Measurements from ENCODE around the gene LRRC8B. TPM values are rescaled to one million over a fixed set of nuclear protein-coding genes. Genes with fewer than 3 reads are reported as not detected.

The LRRC8B gene
- total and polyA plus RNA-seq, 4 experiments from 2014 or later: 15.0 to 18.1 (median 16.8) TPM

DNA sequence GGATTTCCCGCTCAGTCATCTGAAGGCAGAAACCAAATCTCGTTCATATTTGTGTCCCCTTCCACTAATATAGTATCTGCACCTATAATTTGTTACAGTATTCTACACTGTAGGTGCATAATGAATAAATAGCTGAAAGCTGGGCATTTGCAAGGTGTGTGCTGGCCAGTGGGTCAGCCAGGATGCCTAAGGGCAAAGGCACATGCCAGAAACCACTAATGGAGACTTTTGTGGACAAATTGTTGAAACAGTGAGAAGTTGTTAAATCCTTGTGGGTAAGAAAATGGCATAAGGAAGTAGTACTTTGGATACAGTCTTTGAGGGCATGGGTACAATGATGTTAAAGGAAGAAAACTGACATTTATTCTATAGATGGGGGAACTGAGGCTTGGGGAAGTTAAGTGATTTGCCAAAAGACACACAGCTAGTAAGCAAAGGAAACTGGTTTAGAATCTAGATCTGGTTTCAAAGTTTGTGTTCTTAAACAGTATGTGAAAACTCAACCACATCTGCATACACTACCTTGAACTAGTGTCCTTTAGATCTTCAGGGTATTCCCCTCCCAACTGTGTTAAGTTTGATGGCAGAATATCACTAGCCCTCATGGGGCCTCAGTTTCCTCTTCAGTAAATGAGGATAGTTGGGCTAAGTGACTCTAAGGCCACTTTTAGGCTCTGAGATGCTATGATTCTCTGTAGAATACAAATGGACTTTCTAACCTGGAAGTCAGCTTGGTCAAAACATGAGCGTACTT is 81.8 kb downstream of the LRRC8B start:
- Histone ChIP-seq H3K9me3 (ENCODE audit: control insufficient read depth in 1 of 2, low read length in 2 of 2) (no peaks in the 10 kb centered on the region), H3K27me3 (ENCODE audit: insufficient read depth, low read length) (no peaks in the 10 kb centered on the region), H3K4me3 (ENCODE audit: low read length in 2 of 2) (peak overlapping the region in 1 of 2 donors; percentile 16), H3K4me1 (ENCODE audit: insufficient read depth, low read length) (peaks cover 100% of the 10 kb centered on the region), H3K27ac (ENCODE audit: low read depth, low read length) (peak overlapping the region; percentile 84), H3K36me3 (ENCODE audit: insufficient read depth, low read length) (no peaks in the 10 kb centered on the region)
- POLR2A ChIA-PET (ENCODE audit: partially characterized antibody): interaction anchor here (1.0 to 15.5 kb wide), 7 partner anchors 8 to 157 kb away, joined by 4 to 813 read pairs (median 90); partner anchors contain the start of genes LRRC8B and LRRC8C
- peaks cover 75 to 99% (median 89%) of the 10 kb centered on the region in 4 donors for H3K4me1 Mint-ChIP-seq
- DNase-seq: peak in 3 of 5 donors; percentile 31 to 46 (median 33)
- peaks cover 0 to 3% of the 10 kb centered on the region in 2 donors for H3K36me3 Mint-ChIP-seq
- H3K4me3 Mint-ChIP-seq: peak overlapping the region; percentile 36 to 97 (median 82)
- CTCF ChIA-PET (ENCODE audit: partially characterized antibody): interaction anchor here (0.9 to 21.3 kb wide), 5 partner anchors 11 to 154 kb away, joined by 3 to 688 read pairs (median 59); partner anchors contain the start of gene LRRC8C
- H3K27me3 Mint-ChIP-seq: no peaks in the 10 kb centered on the region
- H3K9me3 Mint-ChIP-seq: no peaks in the 10 kb centered on the region
- intact Hi-C loops (cut with micrococcal nuclease): loop anchor here (10.0 kb wide), 2 partner anchors 332 to 388 kb away; partner anchors contain the start of genes GBP5 and ZNF326
- peak overlapping the region; percentile 98 to 100 (median 99) for H3K27ac Mint-ChIP-seq

- Mint-ChIP-seq H3K4me1 (peaks cover 78 to 99% (median 88%) of the 10 kb centered on the region in 4 donors), H3K9me3 (no peaks in the 10 kb centered on the region), H3K27me3 (no peaks in the 10 kb centered on the region), H3K36me3 (peaks cover 0 to 3% of the 10 kb centered on the region in 2 donors), H3K27ac (peak overlapping the region; percentile 98 to 100 (median 99)), H3K4me3 (peak overlapping the region; percentile 36 to 97 (median 82))
- Histone ChIP-seq H3K4me1 (ENCODE audit: insufficient read depth, low read length) (peaks cover 100% of the 10 kb centered on the region), H3K9me3 (ENCODE audit: control insufficient read depth in 1 of 2, low read length in 2 of 2) (no peaks in the 10 kb centered on the region), H3K27me3 (ENCODE audit: insufficient read depth, low read length) (no peaks in the 10 kb centered on the region), H3K4me3 (ENCODE audit: low read length in 2 of 2) (peak overlapping the region in 1 of 2 donors; percentile 51), H3K36me3 (ENCODE audit: insufficient read depth, low read length) (no peaks in the 10 kb centered on the region), H3K27ac (ENCODE audit: low read depth, low read length) (peak overlapping the region; percentile 84)
- intact Hi-C loops (cut with micrococcal nuclease): loop anchor here (1.0 to 10.0 kb wide), 3 partner anchors 8 to 388 kb away; partner anchors contain the start of genes GBP5 and ZNF326
- CTCF ChIA-PET (ENCODE audit: partially characterized antibody): interaction anchor here (0.7 to 21.3 kb wide), 7 partner anchors 11 to 153 kb away, joined by 3 to 688 read pairs (median 3); partner anchors contain the start of gene LRRC8C
- POLR2A ChIA-PET (ENCODE audit: partially characterized antibody): interaction anchor here (0.9 to 15.5 kb wide), 13 partner anchors 8 to 542 kb away, joined by 3 to 813 read pairs (median 8); partner anchors contain the start of genes GBP1, LRRC8B and LRRC8C
- peak; percentile 75 to 85 (median 79) for DNase-seq
These were observed 82.5 kb downstream of the LRRC8B start for GRCh38 chr1:89607156-89607555.

- no peaks in the 10 kb centered on the region for H3K27me3 ChIP-seq (ENCODE audit: insufficient read depth, low read length)
- H3K36me3 ChIP-seq (ENCODE audit: insufficient read depth, low read length): no peaks in the 10 kb centered on the region
- peaks cover 100% of the 10 kb centered on the region for H3K4me1 ChIP-seq (ENCODE audit: insufficient read depth, low read length)
- ChIA-PET POLR2A (ENCODE audit: partially characterized antibody) (interaction anchor here (0.7 to 15.5 kb wide), 25 partner anchors 9 to 542 kb away, joined by 3 to 813 read pairs (median 5); partner anchors contain the start of genes GBP1, LRRC8B, LRRC8C and LRRC8D), CTCF (ENCODE audit: partially characterized antibody) (interaction anchor here (0.7 to 21.3 kb wide), 7 partner anchors 12 to 153 kb away, joined by 3 to 688 read pairs (median 9); partner anchors contain the start of gene LRRC8C)
- peak overlapping the region; percentile 98 to 100 (median 99) for H3K27ac Mint-ChIP-seq
- H3K4me1 Mint-ChIP-seq: peaks cover 79 to 99% (median 89%) of the 10 kb centered on the region in 4 donors
- no peaks in the 10 kb centered on the region for H3K9me3 ChIP-seq (ENCODE audit: control insufficient read depth in 1 of 2, low read length in 2 of 2)
- H3K4me3 ChIP-seq (ENCODE audit: low read length in 2 of 2): peak overlapping the region; percentile 25 to 51
- peak in 1 of 5 donors; percentile 44 for DNase-seq
- intact Hi-C loops (cut with micrococcal nuclease): loop anchor here (1.0 to 10.0 kb wide), 5 partner anchors 8 to 387 kb away; partner anchors contain the start of genes GBP5, LRRC8B and ZNF326
- no peaks in the 10 kb centered on the region for H3K9me3 Mint-ChIP-seq
- peak overlapping the region; percentile 87 to 97 (median 92) for H3K4me3 Mint-ChIP-seq
- peak overlapping the region; percentile 84 for H3K27ac ChIP-seq (ENCODE audit: low read depth, low read length)
- H3K27me3 Mint-ChIP-seq: no peaks in the 10 kb centered on the region
- peaks cover 0 to 3% of the 10 kb centered on the region in 2 donors for H3K36me3 Mint-ChIP-seq
These were observed 83.1 kb downstream of the LRRC8B start for GRCh38 chr1:89607586-89608318.

DNA sequence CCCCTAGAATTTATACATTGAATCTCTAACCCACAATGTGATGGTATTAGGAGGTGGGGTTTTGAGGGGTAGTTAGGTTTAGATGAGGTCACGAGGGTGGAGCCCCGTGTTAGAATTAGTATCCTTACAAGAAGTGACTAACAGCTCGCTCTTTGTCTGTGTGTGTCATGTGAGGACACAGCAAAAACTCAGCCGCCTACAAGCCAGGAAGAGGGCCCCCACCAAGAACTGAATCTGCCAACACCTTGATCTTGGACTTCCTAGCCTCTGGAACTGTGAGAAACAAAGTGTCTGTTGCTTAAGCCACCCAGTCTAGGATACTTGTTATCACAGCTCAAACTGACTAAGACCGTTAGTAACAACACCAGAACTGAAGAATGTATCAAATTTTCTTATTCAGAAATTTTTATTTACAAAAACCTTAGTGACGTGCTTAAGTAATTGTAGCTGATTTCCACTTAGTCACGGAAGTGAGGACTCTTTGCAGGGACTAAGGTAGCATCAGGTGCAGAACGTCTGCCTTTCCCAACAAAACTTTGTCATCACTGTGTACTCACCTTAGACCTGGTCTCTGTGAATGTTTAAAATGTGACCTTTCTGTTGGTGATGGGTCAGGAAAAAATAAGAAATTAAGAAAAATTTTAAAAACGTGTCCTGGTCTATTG is 83.8 kb downstream of the LRRC8B start:
- POLR2A ChIA-PET (ENCODE audit: partially characterized antibody): interaction anchor here (0.7 to 15.5 kb wide), 34 partner anchors 10 to 586 kb away, joined by 3 to 813 read pairs (median 5); partner anchors contain the start of genes GBP1, GBP3, LRRC8B and LRRC8C
- H3K4me3 ChIP-seq (ENCODE audit: low read length in 2 of 2): peak overlapping the region; percentile 25 to 51

DNA sequence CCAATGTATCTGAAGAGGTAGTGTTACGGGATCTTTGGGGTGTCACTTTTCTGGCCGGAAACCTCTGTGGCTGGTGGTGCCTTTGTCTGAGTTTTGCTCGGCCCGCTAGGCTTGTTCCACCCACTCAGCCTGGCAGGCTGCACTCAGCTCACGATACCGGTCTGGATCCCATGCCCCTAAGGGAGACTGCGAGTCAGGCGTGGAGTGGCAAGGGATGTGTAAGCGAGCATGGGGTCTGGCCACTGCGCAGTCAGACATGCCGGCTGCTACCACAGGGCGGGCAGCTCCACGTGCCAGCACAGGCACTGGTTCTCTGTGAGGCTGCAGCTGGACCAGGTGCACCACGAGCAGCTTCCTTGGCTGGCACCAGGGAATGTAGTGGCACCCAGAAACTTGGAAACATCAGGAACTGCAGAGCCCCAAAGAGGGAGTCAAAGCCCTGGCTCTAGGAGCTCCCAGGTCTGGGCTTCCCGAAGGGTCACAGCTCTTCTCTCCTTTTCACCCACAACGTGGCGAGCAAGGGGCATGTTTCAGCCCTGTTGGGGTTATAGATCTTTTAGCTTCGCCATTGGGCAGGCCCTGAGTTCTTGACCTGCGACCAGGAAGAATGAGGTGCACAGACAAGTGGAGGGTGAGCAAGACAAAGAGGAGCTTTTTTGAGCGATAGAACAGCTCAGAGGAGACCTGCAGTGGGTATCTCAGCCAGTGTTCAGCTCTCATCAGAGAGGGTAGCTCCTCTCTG is 84.5 kb downstream of the LRRC8B start:
- H3K27ac ChIP-seq (ENCODE audit: low read depth, low read length): peak overlapping the region; percentile 84
- H3K27me3 ChIP-seq (ENCODE audit: insufficient read depth, low read length): no peaks in the 10 kb centered on the region

More for the DNA sequence above, 83.8 kb downstream of the LRRC8B start:
- intact Hi-C loops (cut with micrococcal nuclease): loop anchor here (1.0 to 10.0 kb wide), 4 partner anchors 24 to 386 kb away; partner anchors contain the start of genes GBP5, LRRC8B and ZNF326
- no peaks in the 10 kb centered on the region for H3K9me3 Mint-ChIP-seq
- Histone ChIP-seq H3K36me3 (ENCODE audit: insufficient read depth, low read length) (no peaks in the 10 kb centered on the region), H3K27ac (ENCODE audit: low read depth, low read length) (peak overlapping the region; percentile 84), H3K4me1 (ENCODE audit: insufficient read depth, low read length) (peaks cover 98% of the 10 kb centered on the region), H3K9me3 (ENCODE audit: control insufficient read depth in 1 of 2, low read length in 2 of 2) (no peaks in the 10 kb centered on the region), H3K27me3 (ENCODE audit: insufficient read depth, low read length) (no peaks in the 10 kb centered on the region)
- peaks cover 76 to 99% (median 87%) of the 10 kb centered on the region in 4 donors for H3K4me1 Mint-ChIP-seq
- CTCF ChIA-PET (ENCODE audit: partially characterized antibody): interaction anchor here (0.8 to 21.3 kb wide), 9 partner anchors 8 to 152 kb away, joined by 3 to 688 read pairs (median 6); partner anchors contain the start of gene LRRC8C
- peaks cover 0 to 3% of the 10 kb centered on the region in 2 donors for H3K36me3 Mint-ChIP-seq
- peak overlapping the region; percentile 87 to 97 (median 92) for H3K4me3 Mint-ChIP-seq
- no peaks in the 10 kb centered on the region for H3K27me3 Mint-ChIP-seq
- H3K27ac Mint-ChIP-seq: peak overlapping the region; percentile 98 to 100 (median 99)
- peak; percentile 74 to 96 (median 85) for DNase-seq

More for the DNA sequence above, 84.5 kb downstream of the LRRC8B start:
- H3K4me1 Mint-ChIP-seq: peaks cover 73 to 99% (median 85%) of the 10 kb centered on the region in 4 donors
- DNase-seq: peak; percentile 60 to 85 (median 64)
- H3K36me3 ChIP-seq (ENCODE audit: insufficient read depth, low read length): no peaks in the 10 kb centered on the region
- H3K4me3 Mint-ChIP-seq: peak overlapping the region; percentile 87 to 97 (median 92)
- no peaks in the 10 kb centered on the region for H3K27me3 Mint-ChIP-seq
- H3K4me3 ChIP-seq (ENCODE audit: low read length in 2 of 2): peak overlapping the region; percentile 25 to 51
- POLR2A ChIA-PET (ENCODE audit: partially characterized antibody): interaction anchor here (0.7 to 15.5 kb wide), 32 partner anchors 10 to 587 kb away, joined by 3 to 813 read pairs (median 5); partner anchors contain the start of genes GBP3, LRRC8B, LRRC8C and LRRC8D
- CTCF ChIA-PET (ENCODE audit: partially characterized antibody): interaction anchor here (0.7 to 21.3 kb wide), 8 partner anchors 9 to 151 kb away, joined by 3 to 688 read pairs (median 8); partner anchors contain the start of gene LRRC8C
- H3K27ac Mint-ChIP-seq: peak overlapping the region; percentile 98 to 100 (median 99)
- peaks cover 2 to 3% of the 10 kb centered on the region in 2 donors for H3K36me3 Mint-ChIP-seq
- no peaks in the 10 kb centered on the region for H3K9me3 Mint-ChIP-seq
- peaks cover 98% of the 10 kb centered on the region for H3K4me1 ChIP-seq (ENCODE audit: insufficient read depth, low read length)
- H3K9me3 ChIP-seq (ENCODE audit: control insufficient read depth in 1 of 2, low read length in 2 of 2): no peaks in the 10 kb centered on the region
- intact Hi-C loops (cut with micrococcal nuclease): loop anchor here (1.0 to 10.0 kb wide), 4 partner anchors 23 to 386 kb away; partner anchors contain the start of genes GBP5, LRRC8B and ZNF326
